Measurements from ENCODE around the gene GDAP1L1. TPM values are rescaled to one million over a fixed set of nuclear protein-coding genes. Genes with fewer than 3 reads are reported as not detected.
"Not testable (repeated sequence)": the region's sequence is repeated elsewhere in the genome, so short reads cannot be mapped to it uniquely, and the experiment has no call there.

The GDAP1L1 gene
- polyA plus RNA-seq, 1 donor: 0.53 TPM

DNA sequence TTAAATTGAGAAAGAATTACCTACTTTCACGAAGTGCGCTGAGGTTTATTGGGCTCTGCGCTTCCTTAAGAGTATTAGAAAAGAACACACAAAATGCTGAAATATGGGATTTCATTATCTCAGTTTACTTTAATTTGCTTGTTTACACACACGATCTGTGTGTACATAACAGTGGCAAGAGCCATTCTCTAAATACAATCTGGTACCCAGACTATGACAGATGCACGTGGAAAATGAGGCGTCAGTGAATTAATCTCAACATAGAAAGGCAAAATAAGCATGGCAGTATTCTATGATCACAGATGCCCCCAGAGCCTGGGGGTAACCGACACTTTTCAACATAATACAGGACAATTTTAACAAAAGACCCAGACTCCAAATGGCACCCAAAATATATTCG is 55.6 kb downstream of the GDAP1L1 start:
- no peak for DNase-seq

DNA sequence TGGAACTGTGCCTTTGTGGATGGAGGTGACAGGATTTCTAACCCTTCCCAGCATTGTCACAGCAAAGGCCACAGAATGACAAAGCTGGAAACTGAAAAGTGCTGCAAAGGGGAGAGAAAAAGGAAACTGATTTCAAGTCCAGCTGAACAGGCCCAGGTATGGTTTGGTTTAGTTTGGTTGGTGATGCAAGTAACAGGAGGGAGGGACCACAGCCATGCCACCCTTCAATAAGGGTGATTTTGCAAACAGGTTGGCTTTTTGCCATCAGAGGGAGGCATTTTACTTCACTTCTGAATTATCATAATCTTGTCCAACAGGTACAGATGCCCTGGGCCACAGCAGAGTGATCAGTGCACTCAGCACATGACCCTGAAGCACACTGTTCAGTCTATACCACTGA is 57.3 kb downstream of the GDAP1L1 start:
- DNase-seq: no peak

DNA sequence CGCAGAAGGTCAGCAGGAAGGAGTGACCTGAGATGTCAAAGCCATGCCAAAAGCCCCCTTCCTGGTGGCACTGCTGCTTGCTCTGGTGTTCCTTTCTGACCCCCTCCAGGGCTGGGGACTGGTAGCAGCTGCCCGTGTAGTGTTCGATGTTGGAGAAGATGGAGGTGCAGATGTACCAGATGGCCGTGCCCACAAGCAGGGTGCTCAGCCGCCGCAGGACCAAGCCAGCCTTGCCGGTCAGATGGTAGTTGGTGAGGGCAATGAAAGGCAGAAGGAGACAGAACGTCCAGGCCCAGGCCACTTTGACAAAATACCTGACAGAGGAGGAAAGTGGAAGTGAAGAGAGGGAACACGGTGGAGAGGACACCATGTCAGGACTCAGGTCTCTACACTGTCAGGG is 59.8 kb downstream of the GDAP1L1 start:
- DNase-seq: no peak

DNA sequence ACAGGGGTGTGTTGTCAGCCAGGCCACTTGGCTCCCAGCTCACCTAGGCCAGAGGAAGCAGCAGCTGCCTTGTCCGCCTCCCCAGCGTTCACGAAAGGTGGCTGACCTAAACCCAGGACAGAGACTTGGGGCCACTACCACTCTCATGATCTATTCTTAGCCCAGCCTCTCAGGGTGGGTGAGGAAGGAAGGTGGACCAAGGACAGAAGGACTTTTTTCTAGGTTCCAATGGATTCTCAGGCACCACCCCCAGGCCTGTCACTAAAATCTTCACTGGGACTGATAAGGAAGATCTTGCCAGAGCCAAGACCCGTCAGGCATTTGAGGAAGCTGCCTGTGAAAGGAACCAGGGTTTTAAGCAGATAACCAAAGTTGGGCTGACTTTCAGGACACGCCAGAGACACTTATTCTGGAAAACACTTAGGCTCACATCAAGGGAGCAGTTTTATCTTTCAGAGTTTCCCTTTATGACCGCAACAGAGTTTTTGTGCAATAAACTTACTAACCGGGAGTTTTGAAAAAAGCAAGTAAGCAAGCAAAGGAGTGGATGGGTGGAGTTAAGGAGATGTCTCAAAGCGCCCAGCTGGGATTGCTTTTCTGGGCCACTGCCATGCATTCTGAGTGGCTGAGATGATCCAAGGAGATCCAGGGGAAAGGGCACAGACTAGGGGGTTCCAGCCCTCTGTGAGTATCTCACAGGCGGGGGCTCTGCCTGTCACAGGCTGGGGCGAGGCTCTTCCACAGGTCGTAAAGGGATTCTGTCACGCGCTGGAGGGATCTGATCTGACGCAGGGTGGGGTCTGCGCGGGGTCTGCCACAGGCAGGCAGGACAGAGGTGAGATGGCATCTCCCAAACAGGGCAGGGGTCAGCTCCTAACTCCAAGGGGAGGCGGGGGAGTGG is 62.9 kb downstream of the GDAP1L1 start:
- no peak for DNase-seq

DNA sequence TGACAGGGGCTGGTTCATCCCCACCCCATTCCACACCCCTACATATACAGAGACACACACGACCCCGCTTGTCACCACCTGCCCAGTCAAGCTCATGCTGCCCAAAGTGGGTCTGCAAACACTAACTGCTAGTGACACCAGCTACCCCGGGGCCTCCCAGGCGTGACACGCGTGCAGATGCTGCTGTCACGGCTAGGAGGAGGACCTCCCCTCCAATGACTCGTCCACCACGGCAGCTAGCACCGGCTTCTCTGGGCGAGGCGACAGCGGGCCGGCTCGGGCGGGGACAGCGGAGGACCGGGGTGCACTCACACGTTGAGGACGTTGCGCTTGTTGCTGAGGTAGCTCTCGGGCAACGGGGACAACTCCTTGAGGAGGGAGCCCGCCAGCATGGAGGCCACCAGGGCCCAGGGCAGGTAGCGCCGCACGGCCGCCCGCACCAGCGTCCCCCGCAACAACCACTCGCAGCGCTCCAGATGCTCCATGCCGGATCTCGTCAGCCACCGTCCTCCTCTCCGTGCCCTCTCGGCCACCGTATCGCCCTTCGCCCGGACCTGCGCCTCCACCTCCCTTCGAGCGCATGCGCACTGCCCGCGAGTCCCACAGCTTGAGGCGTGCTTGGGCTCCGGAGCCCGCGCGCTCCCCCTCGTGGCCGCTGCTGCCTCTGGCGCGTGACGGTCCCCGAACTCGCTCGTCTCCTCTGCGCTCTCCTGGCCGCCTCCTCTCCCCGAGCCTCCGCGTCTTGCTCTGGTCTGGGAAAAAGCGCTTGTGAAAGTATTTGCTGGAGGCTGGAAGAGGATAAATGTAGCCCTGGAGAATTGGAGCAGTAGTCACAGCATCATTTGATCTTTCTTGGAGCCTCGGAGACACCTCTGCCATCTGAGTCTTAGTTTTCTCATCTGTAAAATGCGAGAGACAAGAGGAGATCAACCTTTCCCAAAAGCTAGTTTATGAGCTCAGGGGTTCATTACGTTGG is 63.8 kb downstream of the GDAP1L1 start, which contains the start of gene FITM2:
Gene FITM2 (minus strand): TSS at position 539 of the 976 bp plus-strand sequence. CDS start 54 bp downstream, at position 485.
- peak; percentile 96 for DNase-seq

DNA sequence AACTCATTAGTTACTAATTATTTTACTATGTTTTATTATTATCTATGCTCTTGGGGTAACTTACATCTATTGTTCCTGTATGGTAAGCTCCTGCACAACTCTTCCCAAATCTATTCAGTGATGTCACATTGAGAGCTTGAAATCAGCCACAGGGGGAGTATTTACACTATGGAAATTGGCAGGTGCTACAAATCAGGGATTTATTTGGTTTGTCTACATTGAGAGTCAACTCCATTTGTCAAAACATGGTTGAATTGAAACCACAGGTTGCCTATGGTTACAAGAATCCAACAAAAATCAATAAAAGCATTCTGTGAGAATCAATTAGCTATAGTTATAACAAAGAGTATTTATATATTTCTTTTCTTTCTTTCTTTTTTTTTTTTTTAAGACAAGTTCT is 67.8 kb downstream of the GDAP1L1 start:
- no peak for DNase-seq

DNA sequence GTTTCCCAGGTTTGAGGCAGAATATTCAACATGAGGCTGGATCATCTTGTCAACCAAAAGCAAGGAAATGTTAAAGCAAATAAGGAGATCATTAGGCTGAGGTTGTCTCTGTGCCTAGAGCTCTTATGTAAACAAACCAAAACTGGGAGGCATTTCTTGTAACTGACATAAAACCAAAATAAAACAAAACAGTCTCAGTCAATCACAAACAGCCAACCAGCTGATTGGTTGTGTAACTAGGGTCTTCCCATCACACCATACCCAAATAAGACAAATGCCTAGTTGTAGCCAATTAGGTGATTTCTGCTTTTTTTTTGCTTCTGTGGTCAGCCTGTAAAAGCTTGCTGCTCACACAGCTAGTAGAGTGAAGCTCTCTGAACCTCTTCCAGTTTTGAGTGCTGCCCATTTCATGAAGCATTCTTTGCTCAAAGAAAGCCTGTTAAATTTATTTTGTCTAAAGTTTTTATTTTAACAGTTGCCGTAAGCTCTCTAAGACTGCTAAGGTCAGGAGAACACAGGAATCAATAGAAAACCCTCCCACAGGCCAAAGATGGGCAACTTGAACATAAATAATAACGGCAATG is 72.8 kb downstream of the GDAP1L1 start:
- DNase-seq: no peak

DNA sequence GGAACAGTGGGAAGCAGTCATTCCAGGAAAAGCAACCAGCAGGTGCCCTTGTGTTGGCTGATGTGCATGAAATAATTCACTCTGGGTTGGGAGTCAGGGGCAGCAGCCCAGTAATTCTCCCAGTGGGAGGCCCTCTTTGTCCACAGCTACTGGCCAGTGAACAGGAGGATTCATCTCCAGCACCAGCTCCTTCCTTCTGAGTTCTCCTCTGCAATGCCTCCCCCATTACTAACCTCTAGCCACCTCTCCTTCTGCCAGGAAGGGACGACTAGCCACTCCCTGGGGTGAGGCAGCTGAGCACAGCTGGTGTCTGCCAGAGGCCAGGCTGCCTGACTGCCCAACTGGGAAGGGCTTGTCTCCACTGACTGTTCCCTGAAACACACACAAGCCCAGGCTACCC is 77.2 kb downstream of the GDAP1L1 start:
- no peak for DNase-seq

DNA sequence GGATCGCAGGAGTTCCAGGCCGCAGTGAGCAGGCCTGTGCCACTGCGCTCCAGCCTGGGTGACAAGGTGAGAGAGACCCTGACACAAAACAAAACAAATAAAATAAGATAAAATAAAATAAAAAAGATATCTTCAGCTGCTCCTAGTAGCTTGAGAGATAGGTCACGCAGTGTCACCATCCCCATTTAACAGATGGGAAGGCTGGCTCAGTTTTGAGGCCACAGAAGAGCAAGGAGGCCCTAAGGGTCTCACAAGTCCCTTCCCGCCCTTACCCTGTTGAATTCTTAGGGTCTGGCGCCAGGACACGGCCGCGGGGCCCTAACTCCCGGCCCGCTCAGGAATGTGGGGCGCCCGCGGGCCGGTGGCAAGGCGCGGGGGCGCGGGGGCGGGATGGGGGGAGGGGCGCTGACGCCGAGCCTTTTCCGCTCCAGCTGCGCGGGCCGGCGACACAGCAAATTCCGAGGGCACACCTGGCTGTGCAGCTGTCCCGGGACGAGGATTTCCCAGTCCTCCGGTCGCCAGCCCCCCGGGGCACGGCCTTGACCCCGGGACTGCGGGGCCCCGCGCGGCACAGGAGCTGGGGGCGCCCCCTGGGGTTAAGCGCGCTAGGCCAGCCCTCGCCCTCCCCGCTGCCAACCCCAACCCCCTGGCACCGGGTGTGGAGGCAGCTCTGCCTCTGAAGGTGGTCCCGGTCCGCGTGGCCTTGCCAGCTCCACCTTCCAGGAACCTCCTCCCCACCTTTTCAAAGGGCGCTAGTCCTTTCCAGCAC is 79.5 kb downstream of the GDAP1L1 start:
- no peak for DNase-seq

DNA sequence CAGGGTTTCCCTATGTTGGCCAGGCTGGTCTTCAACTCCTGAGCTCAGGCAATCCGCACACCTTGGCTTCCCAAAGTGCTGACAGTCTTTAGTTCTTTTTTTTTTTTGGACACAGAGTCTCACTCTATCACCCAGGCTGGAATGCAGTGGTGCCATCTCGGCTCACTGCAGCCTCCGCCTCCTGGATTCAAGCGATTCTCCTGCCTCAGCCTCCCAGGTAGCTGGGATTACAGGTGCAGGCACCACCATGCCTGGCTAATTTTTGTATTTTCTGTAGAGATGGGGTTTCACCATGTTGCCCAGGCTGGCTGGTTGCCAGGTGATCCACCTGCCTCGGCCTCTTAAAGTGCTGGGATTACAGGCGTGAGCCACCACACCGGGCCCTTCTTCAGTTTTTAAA is 80.6 kb downstream of the GDAP1L1 start:
- DNase-seq: not testable (repeated sequence)

DNA sequence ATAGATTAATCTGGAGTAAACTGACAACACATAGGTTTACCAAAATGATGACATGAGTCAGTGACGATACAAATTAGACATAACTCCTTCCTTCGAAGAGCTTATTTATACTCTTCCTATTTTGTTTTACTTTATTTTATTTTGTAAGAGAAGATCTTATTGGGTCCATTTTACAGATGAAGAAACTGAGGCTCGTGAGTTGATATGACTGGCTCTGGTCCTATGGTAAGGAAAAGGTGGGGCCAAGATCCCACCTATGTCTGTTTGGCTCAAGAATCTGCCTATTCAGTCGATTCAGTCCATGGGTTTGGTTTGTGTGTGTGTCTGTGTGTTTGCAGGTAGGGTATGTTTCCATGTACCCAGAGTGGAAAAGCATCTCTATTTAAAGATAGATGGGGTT is 81.3 kb downstream of the GDAP1L1 start:
- DNase-seq: no peak

Other genes starting within 250 kb of the GDAP1L1 start
- gene JPH2, start 60.1 kb upstream of the GDAP1L1 start, polyA plus RNA-seq (ENCODE audit: insufficient read length): 1.4 TPM
- 54.8 TPM for gene OSER1, start 36.5 kb upstream of the GDAP1L1 start, polyA plus RNA-seq (ENCODE audit: insufficient read length)
- gene FITM2, start 63.9 kb downstream of the GDAP1L1 start, polyA plus RNA-seq (ENCODE audit: insufficient read length): 9.6 TPM
- gene R3HDML, start 89.7 kb downstream of the GDAP1L1 start, polyA plus RNA-seq (ENCODE audit: insufficient read length): 0.73 TPM
- gene HNF4A, start 108.4 kb downstream of the GDAP1L1 start, polyA plus RNA-seq (ENCODE audit: insufficient read length): 57.9 TPM
- 15.7 TPM for gene TTPAL, start 228.6 kb downstream of the GDAP1L1 start, polyA plus RNA-seq (ENCODE audit: insufficient read length)

All from left kidney (tissue), 2 donors.